ENCODE data around the gene RTN4R.

The RTN4R gene

DNA sequence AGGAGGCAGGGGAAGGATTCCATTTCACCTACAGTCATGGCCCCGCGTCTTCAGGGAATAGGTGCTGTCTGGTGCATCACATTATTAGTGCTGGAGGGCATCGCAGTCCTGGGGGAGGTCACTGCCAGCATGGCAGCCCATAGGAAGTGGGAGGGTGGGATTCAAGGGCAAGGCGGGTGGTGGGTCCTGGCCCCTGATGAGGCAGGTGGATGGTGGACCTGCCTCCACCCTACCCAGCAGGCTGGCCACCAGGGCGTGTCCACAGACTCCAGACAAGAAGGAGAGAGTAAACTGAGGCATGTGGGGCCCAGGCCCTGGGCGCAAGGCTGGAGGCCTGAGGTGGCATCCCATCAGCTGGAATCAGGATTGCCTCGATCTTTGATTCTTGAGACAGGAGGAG is 53.3 kb downstream of the RTN4R start:
- DNase-seq (ENCODE audit: low spot score), result no peak

DNA sequence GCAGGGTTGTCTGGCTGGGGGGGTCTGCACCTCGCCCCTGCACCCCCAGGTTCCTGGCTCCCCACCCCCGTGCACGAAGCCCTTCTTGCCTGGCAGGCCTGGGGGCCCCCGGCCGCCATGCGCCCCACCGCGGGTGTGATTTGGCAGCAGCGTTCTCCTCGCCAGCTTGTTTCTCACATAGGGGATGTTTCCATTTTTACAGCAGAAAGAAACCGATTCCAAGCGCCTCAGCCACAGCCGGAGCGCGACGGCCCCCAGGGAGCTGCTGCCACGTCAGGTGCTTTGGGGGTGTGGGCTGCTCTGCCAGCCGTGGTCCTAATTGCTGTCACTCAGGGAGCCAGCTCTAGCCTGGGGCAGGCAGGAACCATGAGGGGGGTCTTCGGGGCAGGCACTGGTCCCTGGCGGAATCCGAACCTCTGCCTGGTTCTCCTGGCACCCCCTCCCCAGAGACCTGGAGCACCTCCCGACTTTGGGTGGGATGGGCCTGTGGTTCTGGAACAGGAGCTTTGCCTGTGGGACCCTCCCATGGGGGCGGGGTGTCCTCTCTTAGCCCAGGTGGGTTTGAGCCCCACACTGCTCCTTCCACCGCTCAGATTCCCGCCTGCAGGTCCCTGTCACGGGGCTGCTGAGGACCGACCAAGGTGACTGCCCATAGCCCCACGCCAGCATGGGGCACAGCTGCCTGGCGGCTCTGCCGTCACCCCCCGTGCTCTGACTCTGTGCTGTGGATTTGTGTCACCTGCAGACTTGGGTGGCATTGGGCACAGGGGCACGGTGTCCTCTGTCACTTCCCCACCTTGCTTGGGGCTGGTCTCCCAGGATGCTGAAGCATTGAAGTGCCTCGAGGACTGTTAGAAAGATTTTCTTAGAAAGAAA is 54.0 kb downstream of the RTN4R start:
- DNase-seq (ENCODE audit: low spot score), result no peak

DNA sequence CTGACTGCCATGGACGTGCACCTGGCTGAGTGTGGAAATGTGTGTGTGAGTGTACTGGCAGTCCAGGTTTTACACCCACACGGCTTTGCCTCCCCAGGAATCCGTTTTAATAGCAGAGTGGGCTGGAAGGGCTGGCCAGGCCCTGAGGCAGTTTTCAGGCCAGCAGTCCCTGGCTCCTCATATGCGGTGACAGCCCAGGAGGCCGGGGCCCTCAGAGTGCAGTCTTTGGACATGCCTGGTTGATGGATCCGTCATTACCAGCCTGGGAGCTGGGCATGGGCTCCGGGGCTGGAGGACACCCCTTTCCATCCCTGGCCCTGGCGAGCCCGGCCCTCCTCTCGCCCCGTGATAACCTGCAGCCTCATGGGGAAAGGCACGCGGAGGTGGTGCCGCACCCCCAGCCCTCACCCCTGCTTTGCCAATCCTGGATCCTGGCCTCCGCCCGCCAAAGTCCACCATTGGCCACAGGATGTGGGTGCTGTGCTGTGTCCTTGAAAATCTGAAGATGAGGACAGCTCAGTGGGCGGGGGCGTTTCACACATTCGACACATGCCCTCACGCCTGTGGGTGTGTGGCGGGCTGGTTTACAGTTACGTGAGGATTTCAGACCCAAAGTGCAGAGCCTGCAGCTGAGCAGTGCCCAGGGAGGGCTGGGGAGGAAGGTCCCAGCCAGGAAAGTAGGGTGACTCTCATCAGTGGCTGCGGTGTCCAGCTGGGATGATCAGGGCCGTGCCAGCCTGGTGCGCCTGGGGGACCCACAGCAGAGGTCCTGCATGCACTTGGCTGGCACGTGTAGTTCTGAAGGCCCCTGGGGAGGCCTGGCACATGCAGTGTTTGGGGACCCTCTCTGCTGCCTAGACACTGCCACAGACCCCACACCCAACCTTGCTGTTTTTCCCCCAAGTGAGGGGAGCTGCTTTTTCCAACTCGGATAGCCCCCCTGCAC is 55.1 kb downstream of the RTN4R start:
- DNase-seq (ENCODE audit: low spot score), result no peak

DNA sequence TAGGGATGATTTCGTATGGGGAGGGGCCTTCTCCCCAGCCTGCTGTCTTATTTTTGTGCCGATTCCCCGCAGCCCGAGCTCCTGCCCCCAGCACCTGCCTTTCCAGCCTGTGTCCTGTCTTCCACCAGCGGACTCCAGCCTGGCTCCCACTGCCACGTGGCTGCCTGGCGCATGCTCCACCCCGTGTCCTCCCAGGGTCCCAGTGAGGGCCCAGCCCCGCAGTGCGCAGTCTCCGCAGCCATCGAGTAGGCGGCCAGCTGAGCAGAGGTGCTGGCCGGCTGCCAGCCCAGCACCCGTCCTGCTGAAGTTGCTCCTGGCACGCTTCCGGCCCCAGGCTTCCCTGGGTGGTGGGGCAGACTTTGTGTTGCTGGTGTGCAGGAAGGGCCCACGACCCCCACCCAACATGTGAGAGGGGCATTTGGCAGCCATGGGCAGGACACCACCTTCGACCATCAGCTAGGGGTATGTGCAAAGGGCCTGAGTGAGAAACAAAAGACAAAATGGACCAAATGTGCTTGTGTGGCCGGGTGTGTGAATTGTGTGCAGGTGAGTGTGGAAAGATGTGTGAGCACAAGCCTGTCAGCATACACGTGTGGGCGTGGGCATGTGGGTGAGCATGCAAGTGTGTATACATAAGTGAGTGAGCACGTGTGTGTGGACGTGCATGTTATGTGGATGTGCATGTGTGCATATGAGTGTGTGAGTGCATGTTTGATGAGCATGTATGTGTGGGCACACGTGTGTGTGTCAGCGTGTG is 55.9 kb downstream of the RTN4R start:
- peak; percentile 77 for DNase-seq (ENCODE audit: low spot score)

DNA sequence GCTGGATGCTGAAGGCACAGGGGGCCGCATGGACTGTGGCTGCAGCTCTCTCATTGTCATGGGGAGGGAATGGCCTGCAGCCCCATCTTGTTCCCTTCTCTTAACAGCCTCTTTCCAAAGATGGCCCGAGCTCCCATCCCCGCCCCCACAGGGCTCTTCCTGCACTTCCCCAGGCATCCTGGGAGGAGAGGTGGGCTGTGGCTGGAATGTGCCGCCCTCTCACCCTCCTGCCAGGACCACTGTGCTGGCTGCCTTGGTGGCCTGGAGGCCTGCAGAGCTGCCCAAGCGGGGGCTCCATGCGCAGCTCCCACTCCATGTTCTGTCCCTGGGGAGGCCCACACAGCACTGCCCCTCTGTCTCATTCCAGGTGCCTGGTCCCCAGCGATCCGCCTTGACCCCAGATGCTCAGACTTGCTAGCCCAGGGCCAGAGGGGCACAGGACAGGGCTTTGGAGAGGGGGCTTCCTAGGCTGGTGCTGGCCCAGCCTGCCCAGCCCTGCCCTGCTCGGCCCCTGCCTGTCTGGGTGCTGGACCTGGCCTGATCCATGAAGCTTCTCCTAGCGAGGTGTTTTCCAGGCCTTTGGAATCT is 56.6 kb downstream of the RTN4R start:
- DNase-seq (ENCODE audit: low spot score), result no peak

DNA sequence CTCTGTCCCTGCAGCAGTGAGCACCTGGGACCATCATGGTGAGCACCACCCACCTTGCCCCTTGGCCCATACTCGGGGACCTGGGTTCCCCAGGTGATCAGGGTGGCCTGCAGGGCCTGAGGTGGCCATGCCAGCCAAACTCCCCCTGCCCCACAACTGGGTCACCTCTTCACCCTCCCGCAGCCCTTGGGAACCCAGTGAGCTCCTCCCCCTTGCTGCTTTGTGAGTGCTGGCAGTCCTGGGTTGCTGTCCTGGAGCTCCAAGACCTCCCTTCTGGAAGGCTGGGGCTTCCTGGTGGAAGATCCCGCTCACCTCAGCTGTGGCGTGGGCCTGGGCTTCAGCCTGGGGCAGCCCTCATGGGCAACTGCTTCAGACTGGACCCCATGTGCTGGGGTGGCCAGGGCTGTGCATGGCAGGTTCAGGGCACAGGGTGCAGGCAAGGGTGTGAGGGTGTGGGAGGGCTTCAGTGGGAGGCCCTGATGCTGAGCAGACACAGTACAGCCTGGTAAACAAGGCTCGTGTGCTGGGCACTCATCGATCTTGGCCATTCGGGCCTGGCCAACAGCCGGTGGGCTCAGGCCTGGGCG is 57.6 kb downstream of the RTN4R start:
- DNase-seq (ENCODE audit: low spot score), result no peak

DNA sequence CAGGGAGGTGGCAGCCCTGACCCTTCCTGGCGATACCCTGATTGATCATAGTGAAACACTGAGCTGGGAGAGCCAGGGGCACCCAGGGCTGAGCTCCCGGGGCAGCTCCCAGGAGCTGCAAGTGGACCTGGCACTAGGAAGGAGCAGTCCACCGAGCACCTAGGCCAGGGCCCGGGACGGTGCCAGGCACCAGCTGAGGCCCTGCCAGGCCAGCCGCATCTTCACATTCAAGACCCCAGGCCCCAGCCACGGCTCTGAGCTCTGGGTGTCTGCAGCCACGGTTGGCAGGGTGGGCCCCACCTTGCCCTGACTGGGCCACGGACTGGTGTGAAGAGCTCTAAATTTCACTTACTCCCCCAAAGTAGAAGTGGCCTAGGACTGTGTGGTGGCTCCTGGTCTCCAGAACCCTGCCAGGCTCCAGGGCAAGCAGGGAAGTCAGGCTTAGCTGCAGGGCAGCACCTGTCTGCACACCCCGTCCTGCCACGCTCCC is 58.3 kb downstream of the RTN4R start:
- no peak for DNase-seq (ENCODE audit: low spot score)

DNA sequence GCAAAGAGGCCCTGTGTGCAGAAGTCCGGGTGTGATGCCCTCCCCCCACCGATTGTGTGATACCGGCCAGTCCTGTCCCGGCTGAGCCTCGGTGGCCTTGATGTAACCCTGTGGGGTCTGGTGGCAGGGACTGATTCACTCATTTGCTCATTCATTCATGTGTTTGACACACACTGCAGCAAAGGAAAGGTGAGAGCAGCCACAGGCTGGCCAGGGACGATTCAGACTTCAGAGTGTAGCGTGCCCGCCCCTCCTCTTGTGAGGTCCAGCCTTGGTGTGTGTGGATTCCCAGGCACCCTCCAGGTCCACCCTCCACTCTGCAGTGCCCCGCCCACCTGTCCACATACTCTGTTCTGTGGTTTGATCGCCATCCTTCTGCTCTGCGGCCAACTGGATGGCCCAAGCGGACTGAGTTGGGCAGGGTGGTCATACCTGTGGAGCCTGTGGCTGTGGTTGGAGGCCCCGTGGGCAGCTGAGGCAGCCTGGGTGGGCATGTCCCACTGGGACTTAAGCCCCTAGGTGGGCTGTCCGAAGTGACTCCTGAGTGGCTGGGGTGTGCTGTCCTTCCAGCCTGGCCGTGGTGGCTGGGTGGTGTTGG is 59.3 kb downstream of the RTN4R start:
- no peak for DNase-seq (ENCODE audit: low spot score)

DNA sequence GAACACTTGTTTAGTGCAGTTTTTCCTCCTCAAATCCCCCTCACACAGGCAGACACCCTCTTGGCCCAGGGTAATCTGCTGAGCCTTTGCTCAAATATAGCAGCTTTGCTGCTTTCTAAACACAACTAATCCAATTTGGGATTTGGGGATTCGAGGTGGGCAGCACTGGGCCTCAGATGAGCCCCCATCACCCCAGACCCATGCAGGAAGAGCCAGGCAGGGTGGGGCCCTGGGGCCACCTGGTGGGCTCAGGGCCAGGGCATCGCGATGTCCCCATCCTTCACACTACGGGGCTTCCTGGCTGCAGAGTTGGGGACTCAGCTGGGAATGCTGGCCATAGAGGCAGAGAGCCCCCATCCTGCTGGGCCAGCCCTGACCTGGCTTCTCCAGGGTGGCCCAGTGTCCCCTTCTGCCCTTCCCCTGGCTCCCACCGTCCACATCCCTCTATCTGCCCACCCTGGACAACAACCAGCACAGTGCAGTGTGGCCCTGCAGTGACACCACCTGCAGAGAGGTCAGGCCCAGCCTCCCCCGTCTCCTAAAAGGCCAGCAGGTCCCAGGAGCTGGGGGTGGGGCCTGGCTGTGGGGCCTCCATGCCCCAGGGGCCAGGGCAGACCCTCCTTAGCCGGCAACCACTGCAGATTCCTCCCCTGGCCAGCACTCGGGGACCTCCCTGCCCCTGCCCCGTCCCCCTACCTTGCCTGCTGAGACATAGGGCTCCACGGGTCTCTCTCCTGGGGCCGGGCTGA is 60.7 kb downstream of the RTN4R start:
- no peak for DNase-seq (ENCODE audit: low spot score)

DNA sequence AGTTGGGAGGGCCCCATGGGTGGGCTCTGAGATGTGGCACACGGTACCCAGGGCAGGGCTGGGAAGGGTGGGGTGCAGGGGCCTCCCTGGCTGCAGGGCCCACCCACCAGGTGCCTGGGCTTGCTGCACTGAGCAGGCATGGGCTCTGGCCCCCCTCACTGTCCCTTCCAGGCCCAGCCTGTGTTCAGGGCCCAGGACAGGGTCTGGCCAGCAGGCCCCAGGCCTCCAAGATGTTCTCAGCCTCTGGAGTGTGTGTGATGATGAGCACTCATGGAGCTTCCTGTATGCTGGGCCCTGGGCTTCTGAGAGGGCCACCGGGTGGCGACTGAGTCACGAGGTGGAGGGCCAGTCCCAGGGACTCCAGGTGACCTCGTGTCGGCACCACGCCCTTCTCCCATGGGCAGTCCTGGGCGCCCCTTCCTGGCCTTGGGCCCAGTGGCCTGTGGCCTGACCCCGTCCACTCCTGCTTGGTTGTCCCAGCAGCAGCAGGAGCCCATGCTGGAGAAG is 61.4 kb downstream of the RTN4R start:
- peak; percentile 51 for DNase-seq (ENCODE audit: low spot score)

DNA sequence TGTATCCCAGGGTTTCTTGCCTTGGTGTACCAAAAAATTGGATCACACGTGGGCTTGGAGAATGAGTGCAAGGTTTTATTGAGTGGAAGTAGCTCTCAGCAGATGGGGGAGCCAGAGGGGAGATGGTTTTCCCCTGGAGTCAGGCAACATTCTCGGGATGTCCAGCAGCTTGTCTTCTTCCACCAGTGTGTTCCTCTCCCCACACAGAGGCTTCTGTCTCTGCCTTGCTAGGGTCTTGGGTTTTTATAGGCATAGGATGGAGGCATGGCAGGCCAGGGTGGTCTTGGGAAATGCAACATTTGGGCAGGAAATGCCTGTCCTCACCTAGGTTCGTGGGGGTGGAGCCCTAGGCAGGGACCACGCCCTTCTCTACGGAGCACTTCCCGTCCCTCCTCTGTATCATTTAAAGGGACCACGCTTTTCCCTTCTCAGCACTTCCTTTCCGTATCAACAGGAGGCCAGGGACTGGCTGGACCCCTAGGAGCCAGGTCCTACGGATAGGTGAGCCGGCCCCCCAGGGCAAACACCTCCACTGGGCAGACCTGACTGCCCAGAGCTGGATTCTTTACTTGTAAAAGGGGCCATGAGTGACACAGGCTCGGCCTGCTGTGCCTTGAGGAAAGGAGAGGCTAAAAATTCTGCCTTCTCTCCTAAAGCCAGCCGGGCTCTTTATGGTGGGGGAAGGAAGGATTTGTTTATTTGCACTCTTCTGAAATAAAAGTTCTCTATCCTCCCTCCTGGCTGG is 62.0 kb downstream of the RTN4R start:
- peak; percentile 70 for DNase-seq (ENCODE audit: low spot score)

DNA sequence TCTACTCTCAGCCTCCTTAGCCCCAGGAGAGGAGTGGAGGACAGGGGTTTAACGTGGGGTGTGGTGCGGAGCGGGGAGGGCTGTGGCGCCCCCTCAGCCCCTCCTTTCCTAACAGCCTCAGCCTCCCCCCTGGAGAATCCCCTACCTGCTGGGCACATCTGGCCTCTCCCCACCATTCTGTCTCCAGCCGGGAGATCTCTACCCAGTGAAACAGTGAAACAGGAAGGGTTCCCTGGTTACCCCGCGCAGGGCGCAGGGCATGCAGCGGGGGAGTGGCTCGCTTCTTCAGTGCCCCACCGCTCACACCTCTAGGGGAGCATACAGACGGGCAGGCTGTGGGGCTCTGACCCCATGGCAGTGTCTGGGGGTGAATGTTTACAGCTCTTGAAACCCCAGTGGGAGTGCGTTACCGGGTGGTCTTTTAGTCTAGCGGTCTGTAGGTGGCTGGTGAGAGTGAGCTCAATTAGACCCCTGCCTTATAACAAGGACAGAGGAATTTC is 62.6 kb downstream of the RTN4R start:
- DNase-seq (ENCODE audit: low spot score), result no peak

DNA sequence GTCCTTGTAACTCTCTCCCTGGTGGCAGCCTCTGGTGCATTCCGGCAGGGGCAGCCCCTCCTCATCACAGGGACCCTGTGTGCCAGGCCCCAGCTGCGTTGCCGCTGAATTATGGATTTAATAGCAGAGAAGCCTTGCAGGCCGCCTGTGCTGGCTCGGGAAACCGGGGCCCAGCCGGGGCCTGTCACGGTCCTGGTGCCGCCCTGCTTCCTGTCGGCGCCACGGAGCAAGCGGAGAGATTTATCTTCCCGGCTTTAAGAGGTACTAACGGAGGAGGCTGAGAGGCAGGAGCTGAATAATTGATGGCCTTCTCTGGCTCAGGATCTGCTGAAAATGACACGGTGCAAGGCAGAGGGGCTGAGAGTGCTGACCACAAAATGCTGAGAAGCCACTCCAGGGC is 63.3 kb downstream of the RTN4R start:
- no peak for DNase-seq (ENCODE audit: low spot score)

DNA sequence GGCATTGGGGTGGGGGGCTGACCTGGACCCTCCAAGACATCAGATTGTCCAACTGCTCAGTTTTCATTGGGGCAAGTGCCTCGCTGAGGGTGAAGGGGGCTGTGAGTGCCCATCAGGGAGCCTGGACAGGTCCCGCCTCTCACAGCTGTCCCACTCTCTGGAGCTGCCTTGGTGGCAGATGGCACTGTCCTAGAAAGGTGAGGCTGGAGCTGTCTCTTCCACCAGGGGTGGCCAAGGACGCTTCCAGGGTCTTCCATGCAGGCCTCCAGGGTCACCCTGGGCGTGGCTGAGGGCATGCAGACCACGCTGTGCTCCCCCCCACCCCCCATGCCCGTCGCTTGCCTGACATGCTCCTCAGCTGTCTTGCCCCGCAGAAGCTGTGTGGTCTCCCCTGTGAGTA is 63.8 kb downstream of the RTN4R start:
- no peak for DNase-seq (ENCODE audit: low spot score)

DNA sequence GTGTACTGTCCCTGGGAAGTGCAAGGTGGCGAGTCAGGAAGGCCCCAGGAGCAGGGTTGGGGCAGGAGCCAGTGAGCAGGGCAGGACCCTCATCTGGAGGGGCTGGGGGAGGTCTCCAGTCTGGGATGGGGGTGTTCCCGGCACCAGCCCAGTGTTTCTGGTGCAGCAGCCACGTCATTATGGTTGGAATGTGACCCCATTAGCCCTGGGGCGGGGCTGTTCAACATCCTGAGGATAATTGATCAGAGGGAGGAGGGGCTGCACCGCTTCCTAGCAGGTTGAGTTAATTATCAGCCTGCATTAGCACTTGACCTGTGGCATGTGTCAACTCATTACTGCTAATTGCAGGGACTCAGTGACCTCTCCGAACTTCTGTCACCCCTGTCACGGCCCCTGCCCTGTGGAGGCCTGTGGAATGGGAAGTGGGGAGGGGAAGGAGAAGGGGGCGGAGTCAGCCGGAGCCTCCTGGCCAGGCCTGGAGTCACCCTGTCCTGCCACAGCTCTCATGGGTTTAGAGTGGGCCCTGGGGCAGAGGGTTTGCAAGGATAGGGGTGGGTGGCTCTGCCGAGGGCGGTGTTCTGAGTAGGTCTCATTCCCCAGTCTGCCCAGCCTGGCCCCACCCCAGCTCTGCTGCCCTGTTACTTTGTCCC is 64.4 kb downstream of the RTN4R start:
- DNase-seq (ENCODE audit: low spot score), result peak; percentile 78

DNA sequence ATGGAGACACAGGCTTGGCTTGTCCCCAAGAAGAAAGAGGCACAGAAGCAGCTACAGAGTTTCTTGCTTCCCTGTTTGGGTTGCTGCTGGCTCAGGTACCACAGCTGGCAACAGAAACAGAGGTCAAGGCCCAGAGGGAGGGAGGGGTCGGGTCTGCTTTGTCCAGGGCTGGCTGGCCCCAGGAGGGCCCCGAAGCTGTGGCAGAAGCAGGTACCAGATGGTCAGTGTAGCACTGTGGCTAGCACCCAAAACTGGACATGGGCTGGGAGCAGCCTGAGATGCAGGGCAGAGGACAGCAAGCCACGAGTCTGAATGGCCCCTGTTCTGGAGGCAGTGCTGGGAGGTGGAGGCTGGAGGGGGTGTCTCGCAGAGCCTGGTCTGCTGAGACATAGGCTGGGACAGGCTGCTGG is 65.0 kb downstream of the RTN4R start:
- no peak for DNase-seq (ENCODE audit: low spot score)

DNA sequence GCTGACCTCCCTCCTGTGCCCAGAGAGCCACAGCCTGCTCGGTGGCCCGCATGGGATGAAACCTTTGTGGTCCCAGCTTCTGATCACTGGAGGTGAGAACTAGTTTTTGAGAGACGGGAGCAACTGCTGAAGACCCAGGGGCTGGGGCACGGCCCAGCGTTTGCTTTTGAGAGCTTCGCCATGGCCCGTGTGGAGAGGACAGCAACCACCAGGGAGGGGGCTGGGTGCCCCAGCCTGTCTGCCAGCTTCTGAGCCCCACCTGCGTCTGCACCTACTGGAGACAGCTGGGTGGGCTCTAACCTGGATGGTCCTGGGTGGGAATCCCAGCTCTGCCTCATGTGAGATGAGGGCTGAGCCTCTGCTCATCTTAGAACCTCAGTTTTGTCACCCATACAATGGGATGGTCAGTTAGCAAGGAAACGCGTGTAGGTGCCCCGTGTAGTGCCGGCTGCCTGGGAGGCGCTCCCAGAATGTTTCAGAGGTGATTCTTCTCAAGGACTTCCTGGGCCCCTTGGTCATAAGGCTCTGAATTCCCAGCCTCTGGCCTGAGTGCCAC is 66.2 kb downstream of the RTN4R start:
- DNase-seq (ENCODE audit: low spot score), result no peak

DNA sequence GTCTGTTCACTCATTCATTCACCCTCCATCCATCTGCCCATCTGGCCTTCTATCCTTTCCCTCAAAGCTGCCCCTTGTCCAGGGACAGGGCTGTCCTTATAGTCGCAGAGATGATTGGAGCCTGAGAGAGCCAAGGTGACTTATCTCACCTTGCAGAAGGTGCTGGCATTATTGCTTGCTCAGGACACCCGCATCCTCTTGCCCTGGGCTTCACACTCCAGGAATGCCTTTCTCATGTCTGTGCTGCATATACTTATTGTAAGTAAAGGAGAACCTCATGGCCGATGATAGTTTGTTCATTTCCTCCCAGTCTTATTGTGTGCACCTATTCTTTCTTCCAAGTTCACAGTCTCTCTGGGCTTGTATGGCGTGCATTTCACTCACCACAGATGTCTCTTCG is 68.2 kb downstream of the RTN4R start:
- no peak for DNase-seq (ENCODE audit: low spot score)

All from kidney tubule cell (primary cell).